NCI-H1436 (cell line): ENCODE measurements around the gene TPCN1.

Experiments
- DNase-seq: peaks from one replicate; lab custom pipeline; 2025; lab: John Stamatoyannopoulos, UW

The TPCN1 gene

GRCh38 chr12:113310489-113310888 is 89.2 kb downstream of the TPCN1 start:
- DNase-seq: no peak

GRCh38 chr12:113314121-113314529 is 92.9 kb downstream of the TPCN1 start:
- no peak for DNase-seq

- no peak for DNase-seq
These were observed 94.1 kb downstream of the TPCN1 start for GRCh38 chr12:113315358-113315757.

GRCh38 chr12:113316155-113316554 is 94.9 kb downstream of the TPCN1 start:
- no peak for DNase-seq

- no peak for DNase-seq
These were observed 95.9 kb downstream of the TPCN1 start for GRCh38 chr12:113317122-113317521.

- no peak for DNase-seq
These were observed 96.9 kb downstream of the TPCN1 start for GRCh38 chr12:113318046-113318656.

GRCh38 chr12:113318900-113319628 is 97.8 kb downstream of the TPCN1 start:
- DNase-seq: no peak

- DNase-seq: no peak
These were observed 99.1 kb downstream of the TPCN1 start for GRCh38 chr12:113320401-113320800.

- DNase-seq: no peak
These were observed 101.1 kb downstream of the TPCN1 start for GRCh38 chr12:113322343-113322742.

GRCh38 chr12:113325916-113326315 is 104.7 kb downstream of the TPCN1 start:
- DNase-seq: no peak

- DNase-seq: no peak
These were observed 105.6 kb downstream of the TPCN1 start for GRCh38 chr12:113326775-113327395.

- no peak for DNase-seq
These were observed 107.2 kb downstream of the TPCN1 start for GRCh38 chr12:113328368-113328889.

GRCh38 chr12:113329022-113329790 is 107.9 kb downstream of the TPCN1 start:
- no peak for DNase-seq

GRCh38 chr12:113329791-113330417 is 108.6 kb downstream of the TPCN1 start:
- no peak for DNase-seq

- no peak for DNase-seq
These were observed 109.2 kb downstream of the TPCN1 start for GRCh38 chr12:113330505-113330904.

- DNase-seq: no peak
These were observed 111.6 kb downstream of the TPCN1 start for GRCh38 chr12:113332688-113333417.

GRCh38 chr12:113333418-113333750 is 112.1 kb downstream of the TPCN1 start:
- DNase-seq: no peak

- DNase-seq: no peak
These were observed 112.9 kb downstream of the TPCN1 start for GRCh38 chr12:113333877-113334785.

- peak; percentile 33 for DNase-seq
These were observed 113.7 kb downstream of the TPCN1 start, which contains the start of gene SLC8B1 for GRCh38 chr12:113334786-113335539. SLC8B1 (minus strand) TSS chr12:113335109; CDS start chr12:113332878, 2,231 bp downstream.
